Glutamatergic neuron (in vitro differentiated cells): Measurements from ENCODE around the gene KRT73. TPM values are rescaled to one million over a fixed set of nuclear protein-coding genes. Genes with fewer than 3 reads are reported as not detected.

Experiments
- DNase-seq: peaks from one replicate; pipeline ENCODE4 v3.0.0; 2022
- H3K27ac Mint-ChIP-seq: one replicate; pipeline ENCODE4 v1.8.0; 2020; ENCODE audit warnings: mild to moderate bottlenecking, mixed read lengths, inconsistent platforms; ENCODE audit not compliant: unreplicated experiment
- H3K27me3 Mint-ChIP-seq: one replicate; pipeline ENCODE4 v1.8.0; 2020; ENCODE audit warnings: mild to moderate bottlenecking, moderate library complexity, mixed read lengths, inconsistent platforms; ENCODE audit not compliant: unreplicated experiment
- H3K36me3 Mint-ChIP-seq: one replicate; pipeline ENCODE4 v1.8.0; 2020; ENCODE audit warnings: mild to moderate bottlenecking, mixed read lengths, inconsistent platforms; ENCODE audit not compliant: unreplicated experiment
- H3K4me1 Mint-ChIP-seq: one replicate; pipeline ENCODE4 v1.8.0; 2020; ENCODE audit warnings: mild to moderate bottlenecking, low read depth, mixed read lengths, inconsistent platforms; ENCODE audit not compliant: unreplicated experiment
- H3K4me3 Mint-ChIP-seq: one replicate; pipeline ENCODE4 v1.8.0; 2020; ENCODE audit warnings: mild to moderate bottlenecking, mixed read lengths, inconsistent platforms; ENCODE audit not compliant: unreplicated experiment
- H3K9me3 Mint-ChIP-seq: one replicate; pipeline ENCODE4 v1.8.0; 2020; ENCODE audit warnings: mild to moderate bottlenecking, moderate library complexity, mixed read lengths, inconsistent platforms; ENCODE audit not compliant: unreplicated experiment
- CTCF ChIP-seq: fragments of 200-600 bp; sonication (generic); IDR thresholded peaks from one replicate; pipeline ENCODE4 v1.5.0; 2021; ENCODE audit not compliant: partially characterized antibody, unreplicated experiment
- total RNA-seq: library from RNA; stranded (reverse); fragmentation: NEBNext Ultra II Directional; extraction: Animal tissue kit (Norgen Biotek cat#: 25700); gene quantifications from one replicate; pipeline ENCODE4 v1.2.1, GENCODE V29; 2021; ENCODE audit not compliant: unreplicated experiment

The KRT73 gene
- total RNA-seq, 1 donor from 2014 or later = not detected

- Mint-ChIP-seq H3K27me3 (peaks cover 10% of the 10 kb centered on the region), H3K4me1 (no peaks in the 10 kb centered on the region), H3K36me3 (peaks cover 8% of the 10 kb centered on the region), H3K9me3 (peaks cover 3% of the 10 kb centered on the region), H3K4me3 (no peak overlapping the region), H3K27ac (no peak overlapping the region)
- no peak for TF ChIP-seq CTCF
- DNase-seq = no peak
These were observed 15.0 kb downstream of the KRT73 start for GRCh38 chr12:52603314-52603713.

GRCh38 chr12:52602552-52602951, 15.8 kb downstream of the KRT73 start:
- H3K4me1 Mint-ChIP-seq = no peaks in the 10 kb centered on the region

GRCh38 chr12:52601671-52602070, 16.7 kb downstream of the KRT73 start:
- Mint-ChIP-seq H3K9me3 (peaks cover 3% of the 10 kb centered on the region), H3K27ac (no peak overlapping the region), H3K4me1 (no peaks in the 10 kb centered on the region), H3K36me3 (peaks cover 8% of the 10 kb centered on the region), H3K27me3 (peaks cover 10% of the 10 kb centered on the region), H3K4me3 (no peak overlapping the region)
- DNase-seq = no peak
- no peak for TF ChIP-seq CTCF

More at GRCh38 chr12:52602552-52602951, 15.8 kb downstream of the KRT73 start:
- Mint-ChIP-seq H3K36me3 (peaks cover 8% of the 10 kb centered on the region), H3K27ac (no peak overlapping the region), H3K27me3 (peaks cover 10% of the 10 kb centered on the region), H3K9me3 (peaks cover 3% of the 10 kb centered on the region), H3K4me3 (no peak overlapping the region)
- no peak for TF ChIP-seq CTCF
- no peak for DNase-seq

- Mint-ChIP-seq H3K4me1 (no peaks in the 10 kb centered on the region), H3K27ac (no peak within 1 kb of the TSS), H3K4me3 (no peak within 1 kb of the TSS), H3K9me3 (peaks cover 3% of the 10 kb centered on the region), H3K27me3 (peaks cover 10% of the 10 kb centered on the region), H3K36me3 (peaks cover 8% of the 10 kb centered on the region)
- DNase-seq = no peak
- no peak for TF ChIP-seq CTCF
These were observed 17.3 kb downstream of the KRT73 start, which contains the start of gene KRT72 for GRCh38 chr12:52600941-52601481. KRT72 (minus strand) TSS chr12:52601463; CDS start chr12:52601452, 11 bp downstream.

GRCh38 chr12:52600475-52600874, 17.9 kb downstream of the KRT73 start:
- Mint-ChIP-seq H3K4me1 (no peaks in the 10 kb centered on the region), H3K27me3 (peaks cover 10% of the 10 kb centered on the region), H3K9me3 (peaks cover 1% of the 10 kb centered on the region), H3K27ac (no peak overlapping the region), H3K36me3 (peaks cover 8% of the 10 kb centered on the region), H3K4me3 (no peak overlapping the region)
- no peak for TF ChIP-seq CTCF
- no peak for DNase-seq
